GM18519 (cell line): Measurements from ENCODE around the gene MUC2.
"Not testable (repeated sequence)": the region's sequence is repeated elsewhere in the genome, so short reads cannot be mapped to it uniquely, and the experiment has no call there.

Source experiments
- ATAC-seq: cut with Tn5 transposase; IDR thresholded peaks from one replicate; pipeline ENCODE4 v1.9.1; 2021; ENCODE audit warnings: mild to moderate bottlenecking, moderate library complexity; ENCODE audit not compliant: unreplicated experiment, low FRiP score

MUC2 gene

DNA sequence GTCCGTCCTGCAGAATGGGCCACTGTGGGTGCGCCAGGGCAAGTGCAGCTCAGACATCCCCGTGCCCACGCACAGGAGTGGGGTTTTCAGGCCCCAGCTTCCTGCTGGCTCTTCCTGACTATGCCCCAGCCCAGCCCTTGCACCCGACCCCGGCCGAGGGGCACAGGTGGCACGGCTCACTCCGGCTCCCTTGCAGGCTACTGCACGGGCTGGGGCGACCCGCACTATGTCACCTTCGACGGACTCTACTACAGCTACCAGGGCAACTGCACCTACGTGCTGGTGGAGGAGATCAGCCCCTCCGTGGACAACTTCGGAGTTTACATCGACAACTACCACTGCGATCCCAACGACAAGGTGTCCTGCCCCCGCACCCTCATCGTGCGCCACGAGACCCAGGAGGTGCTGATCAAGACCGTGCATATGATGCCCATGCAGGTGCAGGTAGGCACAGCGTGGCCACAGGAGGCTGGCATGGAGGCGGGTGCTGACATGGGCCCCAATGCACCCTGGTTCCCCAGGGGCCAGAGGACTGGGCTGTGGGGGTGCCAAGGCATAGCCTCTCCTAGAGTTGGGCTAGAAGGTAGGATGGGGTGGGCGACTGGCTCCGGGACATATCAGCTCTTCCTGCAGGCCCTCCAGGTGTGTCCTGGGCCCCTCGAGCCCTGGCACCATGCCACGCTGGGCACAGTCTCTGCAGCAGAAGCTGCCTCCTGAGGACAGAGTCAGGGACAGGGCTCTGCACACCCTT, 27.7 kb downstream of the MUC2 start:
- no peak for ATAC-seq

DNA sequence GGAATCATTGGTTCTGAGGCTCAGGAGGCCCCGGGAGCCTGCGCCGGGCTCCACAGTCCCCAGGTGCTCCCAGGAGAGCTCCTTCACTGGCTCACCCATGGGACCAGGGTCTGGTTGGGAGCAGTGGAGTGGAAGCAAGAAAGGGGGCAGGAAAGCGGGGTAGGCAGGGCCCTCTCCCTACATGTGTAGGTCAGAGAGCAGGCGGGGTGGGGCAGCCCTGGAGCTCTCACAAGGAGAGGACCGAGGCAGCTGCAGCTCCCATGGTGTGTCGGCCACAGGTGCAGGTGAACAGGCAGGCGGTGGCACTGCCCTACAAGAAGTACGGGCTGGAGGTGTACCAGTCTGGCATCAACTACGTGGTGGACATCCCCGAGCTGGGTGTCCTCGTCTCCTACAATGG, 28.3 kb downstream of the MUC2 start:
- ATAC-seq, result no peak

DNA sequence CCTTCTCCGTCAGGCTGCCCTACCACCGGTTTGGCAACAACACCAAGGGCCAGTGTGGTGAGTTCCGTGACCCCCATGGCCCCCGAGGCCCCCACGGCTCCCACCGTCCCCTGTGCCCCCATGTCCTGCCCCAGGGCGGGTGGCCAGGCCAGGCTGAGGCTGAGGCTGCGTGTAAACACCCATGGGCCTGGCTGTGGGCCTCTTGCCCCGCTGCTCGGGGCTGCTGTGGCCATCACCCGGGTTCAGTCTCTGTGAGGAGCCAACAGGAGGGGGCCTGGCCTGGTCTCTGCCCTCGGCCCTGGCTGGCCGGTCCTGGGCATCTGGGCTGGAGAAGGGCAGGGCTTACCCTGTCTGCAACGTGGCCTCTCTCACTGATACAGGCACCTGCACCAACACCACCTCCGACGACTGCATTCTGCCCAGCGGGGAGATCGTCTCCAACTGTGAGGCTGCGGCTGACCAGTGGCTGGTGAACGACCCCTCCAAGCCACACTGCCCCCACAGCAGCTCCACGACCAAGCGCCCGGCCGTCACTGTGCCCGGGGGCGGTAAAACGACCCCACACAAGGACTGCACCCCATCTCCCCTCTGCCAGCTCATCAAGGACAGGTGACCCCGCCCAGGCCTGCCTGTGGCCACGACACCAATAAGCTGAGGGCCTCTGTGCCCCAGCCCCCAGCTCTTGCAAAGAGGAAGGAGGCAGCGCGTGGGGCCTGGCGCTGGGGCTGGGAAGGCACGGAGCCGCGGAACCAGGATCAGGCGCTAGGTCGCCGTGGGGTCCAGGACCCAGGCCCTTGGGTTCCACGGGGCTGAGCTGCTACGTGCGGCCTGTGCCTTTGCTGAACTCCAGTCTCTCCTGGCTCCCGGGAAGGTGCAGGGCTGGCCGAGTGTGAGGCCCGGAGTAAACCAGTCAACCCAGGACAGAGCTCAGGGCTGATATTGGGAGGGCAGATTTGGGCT, 29.0 kb downstream of the MUC2 start:
- no peak for ATAC-seq

DNA sequence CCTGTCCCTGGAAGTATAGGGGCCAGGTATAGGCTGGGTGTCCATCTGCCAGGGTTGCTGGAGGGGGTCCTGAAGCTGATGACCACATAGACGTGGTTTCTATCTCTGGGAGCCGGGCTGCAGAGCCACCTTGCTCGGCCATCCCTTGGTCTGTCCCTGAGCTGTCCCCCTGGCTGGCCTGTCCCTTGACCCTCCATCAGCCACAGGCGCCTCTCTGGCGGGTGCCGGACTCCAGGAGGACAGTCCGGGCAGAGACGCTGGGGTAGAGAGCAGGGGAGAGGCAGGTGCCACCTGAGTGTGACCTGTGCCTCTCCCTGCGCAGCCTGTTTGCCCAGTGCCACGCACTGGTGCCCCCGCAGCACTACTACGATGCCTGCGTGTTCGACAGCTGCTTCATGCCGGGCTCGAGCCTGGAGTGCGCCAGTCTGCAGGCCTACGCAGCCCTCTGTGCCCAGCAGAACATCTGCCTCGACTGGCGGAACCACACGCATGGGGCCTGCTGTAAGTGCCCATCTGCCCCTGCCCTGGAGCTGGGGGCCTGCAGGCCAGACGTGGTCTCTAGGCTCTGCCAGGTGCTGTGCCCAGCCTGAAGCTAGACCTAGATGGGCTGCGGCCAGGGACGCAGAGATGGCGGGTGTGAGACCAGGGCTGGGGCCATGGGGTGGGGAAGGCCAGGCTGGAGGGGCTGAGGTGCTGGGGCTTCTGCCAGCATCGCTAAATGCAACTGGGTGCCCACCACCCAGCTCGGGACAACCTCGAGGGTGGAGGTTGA, 29.9 kb downstream of the MUC2 start:
- ATAC-seq, result no peak

DNA sequence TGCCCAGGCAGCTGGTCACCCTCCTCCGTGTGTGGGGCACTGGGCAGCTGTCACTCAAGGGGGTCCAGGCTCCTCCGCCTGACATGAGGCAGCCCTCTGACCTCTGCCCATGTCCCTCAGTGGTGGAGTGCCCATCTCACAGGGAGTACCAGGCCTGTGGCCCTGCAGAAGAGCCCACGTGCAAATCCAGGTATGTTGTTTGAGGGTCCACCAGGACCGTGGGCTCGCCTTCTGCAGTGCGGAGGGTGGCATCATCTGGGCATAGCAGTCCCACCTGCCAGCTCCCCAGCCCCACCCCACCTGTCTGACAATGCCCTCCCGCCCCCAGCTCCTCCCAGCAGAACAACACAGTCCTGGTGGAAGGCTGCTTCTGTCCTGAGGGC, 30.5 kb downstream of the MUC2 start:
- no peak for ATAC-seq

DNA sequence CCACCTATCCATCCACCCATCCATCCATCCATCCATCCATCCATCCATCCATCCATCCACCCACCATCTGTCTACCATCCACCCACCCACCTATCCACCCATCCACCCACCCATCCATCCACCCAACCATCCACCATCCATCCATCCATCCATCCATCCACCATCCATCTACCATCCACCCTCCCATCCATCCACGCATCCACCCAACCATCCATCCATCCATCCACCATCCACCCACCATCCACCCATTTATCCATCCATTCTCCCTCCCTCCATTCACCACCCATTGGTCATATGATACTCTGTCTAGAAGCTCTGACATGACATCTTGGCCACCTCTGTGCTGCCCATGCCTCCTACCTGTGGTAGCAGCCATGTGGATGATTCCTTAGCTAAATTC, 31.7 kb downstream of the MUC2 start:
- no peak for ATAC-seq

DNA sequence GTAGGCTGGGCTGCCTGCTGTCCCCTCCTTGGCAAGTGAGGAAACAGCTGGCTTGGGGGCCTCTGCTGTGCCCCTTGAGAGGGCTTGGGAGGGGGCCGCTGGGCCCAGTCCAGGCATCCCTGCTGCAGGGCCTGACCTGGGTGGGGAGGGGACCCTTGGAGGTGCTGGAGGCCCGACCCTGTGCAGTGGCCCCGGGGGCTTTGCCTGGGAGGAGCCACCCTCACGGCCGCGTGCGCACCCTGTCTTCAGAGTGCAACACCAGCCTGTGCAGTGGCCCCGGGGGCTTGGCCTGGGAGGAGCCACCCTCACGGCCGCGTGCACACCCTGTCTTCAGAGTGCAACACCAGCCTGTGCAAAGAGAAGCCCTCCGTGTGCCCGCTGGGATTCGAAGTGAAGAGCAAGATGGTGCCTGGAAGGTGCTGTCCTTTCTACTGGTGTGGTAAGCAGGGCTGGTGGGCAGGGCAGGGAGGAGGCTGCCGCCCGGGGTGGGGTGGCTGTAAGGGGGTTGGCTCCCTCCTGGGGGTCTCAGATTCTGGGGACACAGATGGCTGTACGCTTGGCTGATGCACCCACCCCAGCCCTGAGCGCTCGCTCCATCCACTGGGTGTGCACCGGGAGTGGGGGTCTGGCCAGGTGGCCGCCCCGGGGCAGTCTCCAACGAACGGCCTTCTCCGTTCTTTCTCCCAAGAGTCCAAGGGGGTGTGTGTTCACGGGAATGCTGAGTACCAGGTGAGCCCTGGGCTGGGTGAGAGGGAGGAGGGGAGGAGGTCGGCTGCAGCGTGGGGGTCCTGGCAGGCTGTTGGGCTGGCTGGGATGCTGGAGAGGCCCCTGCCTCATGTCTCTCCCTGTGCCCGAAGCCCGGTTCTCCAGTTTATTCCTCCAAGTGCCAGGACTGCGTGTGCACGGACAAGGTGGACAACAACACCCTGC, 32.9 kb downstream of the MUC2 start:
- no peak for ATAC-seq

DNA sequence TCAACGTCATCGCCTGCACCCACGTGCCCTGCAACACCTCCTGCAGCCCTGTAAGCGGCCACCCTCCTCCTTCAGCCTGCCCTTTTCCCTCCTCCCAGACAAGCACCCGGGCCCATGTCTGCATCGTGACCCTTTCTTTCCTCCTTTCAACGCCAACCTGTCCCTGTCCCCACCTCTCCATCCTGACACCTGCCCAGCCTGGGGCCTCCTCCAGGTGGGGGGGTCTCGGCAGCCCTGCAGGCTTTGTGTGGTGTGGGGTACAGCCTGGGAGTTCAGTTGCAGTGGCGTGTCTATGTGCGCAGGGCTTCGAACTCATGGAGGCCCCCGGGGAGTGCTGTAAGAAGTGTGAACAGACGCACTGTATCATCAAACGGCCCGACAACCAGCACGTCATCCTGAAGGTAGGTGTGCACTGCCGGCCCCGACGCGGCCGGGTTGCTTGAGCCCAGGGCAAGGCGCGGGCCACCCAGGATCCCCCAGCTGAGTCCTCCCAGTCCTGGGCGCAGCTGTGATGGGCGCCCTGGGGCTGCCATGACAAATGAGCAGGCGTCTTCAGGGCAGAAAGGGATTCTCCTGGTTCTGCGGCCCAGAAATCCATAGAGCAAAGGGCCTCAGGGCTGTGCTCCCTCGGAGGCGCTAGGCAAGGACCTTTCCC, 33.7 kb downstream of the MUC2 start:
- no peak for ATAC-seq

DNA sequence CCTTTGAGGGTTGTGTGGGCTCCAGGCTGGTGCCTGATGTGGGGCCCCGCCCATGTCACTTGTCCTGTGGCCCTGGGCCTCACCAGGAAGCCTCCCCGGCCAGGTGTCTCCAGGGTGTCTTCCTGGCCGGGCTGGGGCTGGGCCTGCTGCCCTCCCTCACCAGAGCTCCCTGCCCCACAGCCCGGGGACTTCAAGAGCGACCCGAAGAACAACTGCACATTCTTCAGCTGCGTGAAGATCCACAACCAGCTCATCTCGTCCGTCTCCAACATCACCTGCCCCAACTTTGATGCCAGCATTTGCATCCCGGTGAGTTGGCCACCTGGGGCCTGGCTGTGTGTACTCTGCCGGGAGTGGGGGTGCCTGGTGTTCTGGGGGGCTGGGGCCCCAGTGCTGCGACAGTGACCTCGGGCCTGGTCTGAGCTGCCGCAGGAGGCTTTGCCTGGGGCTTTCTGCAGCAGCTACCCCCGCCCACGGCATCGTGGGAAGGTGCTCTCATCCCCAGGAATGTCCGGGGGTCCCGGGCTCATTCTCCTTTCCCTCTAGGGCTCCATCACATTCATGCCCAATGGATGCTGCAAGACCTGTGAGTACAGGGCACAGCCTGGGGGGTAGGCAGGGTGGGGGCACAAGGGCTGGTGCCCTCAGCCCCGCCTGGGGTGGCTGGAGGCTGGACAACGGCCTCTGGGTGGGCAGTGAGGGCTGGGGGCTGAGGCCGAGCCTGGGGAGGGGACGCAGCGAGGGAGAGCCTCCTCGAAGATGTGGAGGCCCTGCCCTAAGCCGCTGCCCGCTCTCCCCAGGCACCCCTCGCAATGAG, 34.6 kb downstream of the MUC2 start:
- no peak for ATAC-seq

DNA sequence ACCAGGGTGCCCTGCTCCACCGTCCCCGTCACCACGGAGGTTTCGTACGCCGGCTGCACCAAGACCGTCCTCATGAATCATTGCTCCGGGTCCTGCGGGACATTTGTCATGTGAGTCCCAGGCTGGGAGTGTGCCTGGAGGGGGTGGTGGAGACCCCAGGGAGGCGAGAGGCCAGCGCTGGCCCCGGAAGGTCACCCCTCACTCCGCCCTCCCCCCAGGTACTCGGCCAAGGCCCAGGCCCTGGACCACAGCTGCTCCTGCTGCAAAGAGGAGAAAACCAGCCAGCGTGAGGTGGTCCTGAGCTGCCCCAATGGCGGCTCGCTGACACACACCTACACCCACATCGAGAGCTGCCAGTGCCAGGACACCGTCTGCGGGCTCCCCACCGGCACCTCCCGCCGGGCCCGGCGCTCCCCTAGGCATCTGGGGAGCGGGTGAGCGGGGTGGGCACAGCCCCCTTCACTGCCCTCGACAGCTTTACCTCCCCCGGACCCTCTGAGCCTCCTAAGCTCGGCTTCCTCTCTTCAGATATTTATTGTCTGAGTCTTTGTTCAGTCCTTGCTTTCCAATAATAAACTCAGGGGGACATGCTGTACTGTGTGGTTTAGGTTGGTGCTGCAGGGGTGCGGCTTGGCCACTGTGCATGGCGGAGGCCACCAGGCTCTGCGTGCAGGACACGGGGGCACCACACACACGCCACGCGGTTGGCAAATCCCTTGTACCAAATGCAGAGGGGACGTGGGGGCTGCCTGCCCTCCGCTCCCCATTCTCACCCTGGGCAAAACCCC, 35.4 kb downstream of the MUC2 start:
- ATAC-seq, result no peak

DNA sequence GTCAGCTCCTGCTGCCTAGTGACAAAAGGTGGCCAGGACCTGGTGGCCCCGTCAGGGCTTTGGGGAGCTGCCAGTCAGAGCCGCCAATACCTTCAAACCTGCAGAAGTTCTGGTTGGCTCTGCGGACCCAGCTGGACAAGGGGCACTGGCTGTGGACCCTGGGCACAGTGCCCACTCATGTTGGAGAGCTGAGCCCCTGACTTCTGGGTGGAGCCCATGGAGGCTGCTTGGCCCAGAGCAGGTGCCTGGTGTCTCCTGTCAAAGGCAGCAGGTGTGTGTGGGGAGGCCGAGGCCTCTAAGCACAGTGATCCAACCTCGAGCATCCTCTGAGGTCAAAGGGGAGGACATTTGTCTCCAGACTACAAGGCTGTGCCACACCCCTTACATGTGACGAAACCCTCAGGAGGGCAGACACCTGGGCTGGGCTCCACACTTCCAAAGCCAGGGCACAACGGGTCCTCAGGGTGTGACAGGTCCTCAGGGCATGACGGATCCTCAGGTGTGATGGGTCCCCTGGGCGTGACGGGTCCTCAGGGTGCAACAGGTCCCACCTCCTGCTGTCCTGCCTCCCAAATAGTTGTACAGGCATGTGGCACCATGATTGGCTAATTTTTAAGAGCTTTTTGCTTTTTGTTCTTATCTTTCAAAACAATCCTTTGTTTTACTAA, 37.0 kb downstream of the MUC2 start:
- no peak for ATAC-seq

DNA sequence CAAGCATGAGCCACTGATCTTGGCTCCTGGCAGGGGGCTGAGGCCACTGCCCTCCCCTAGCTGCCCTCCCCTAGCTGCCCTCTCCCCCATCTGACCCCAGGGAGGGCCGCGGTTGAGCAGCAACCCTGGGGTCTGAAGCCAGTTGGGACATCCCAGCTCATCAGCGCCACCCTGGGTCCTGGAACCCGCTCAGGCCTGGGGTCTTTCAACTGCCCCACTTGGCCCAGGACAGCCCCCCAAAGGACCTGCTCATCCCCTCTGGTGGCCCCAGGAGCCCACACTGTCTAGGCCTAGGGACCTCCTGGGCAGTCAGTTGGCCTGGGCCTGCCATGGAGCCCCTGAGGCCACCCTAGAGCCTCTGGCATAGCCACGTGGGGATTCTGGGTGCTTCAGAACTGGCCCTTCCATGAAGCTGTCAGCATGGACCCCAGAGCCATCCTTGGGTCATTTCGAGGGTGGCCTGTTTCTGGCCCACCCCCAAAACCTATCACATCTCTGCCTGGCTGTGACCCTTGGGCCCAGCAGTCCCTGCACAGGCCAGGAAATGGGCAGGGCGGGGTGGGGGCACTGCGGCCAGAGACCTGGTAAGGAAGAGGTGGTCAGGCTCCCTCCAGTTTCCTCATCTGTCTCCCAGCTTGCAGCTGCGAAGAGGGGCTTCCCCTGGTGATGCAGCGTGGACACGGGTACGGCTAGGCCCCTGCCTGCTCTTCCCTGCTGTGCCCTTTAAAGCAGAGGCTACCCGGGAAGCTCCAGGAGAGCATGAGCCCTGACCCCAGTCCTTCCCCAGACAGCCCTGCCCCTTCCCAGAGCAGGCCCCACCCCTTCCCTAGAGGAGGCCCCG, 37.9 kb downstream of the MUC2 start:
- ATAC-seq, result no peak

DNA sequence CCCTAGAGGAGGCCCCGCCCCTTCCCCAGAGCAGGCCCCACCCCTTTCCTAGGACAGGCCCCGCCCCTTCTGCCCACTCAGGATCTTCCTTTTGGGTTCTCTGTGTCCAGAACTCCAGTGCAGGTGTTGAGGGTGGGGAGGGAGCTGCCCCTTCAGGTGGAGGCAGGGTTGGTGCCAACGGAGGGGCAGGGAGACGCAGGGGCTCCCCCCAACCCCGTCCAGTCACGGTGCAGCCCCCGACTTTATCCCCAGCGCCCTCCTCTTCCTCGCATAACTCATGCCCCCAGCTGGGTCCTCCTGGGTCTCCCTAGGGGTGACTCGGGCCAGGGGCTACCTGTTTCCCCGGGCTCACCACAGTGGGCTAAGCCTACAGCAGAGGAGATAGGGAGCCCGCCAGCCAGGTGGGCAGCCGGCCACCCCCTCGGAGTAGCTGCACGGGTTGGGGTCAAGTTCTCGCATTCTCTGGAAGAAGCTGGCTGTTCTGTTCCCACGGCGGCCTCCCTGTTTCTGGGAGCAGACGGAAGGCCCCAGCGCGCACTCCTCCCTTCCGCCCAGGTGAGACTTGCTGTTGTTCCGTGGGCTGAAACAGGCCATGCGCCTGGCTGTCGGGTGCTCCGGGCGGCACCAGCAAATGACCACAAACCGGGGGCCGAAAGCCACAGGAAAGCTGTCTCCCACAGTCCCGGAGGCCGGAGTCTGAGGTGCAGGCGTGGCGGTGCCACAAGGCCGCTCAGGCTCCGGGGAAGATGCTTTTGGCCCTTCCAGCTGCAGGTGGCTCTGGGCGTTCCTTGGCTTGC, 38.9 kb downstream of the MUC2 start:
- no peak for ATAC-seq

DNA sequence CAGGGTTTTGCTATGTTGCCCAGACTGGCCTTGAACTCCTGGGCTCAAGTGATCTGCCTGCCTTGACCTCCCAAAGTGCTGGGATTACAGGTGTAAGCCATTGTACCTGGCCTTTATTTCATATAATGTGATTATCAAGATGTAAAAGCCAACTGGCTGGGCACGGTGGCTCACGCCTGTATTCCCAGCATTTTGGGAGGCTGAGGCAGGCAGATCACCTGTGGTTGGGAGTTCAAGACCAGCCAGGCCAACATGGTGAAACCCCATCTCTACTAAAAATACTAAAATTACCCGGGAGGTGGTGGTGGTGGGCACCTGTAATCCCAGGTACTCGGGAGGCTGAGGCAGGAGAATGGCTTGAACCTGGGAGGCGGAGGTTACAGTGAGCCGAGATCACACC, 40.6 kb downstream of the MUC2 start:
- ATAC-seq, result not testable (repeated sequence)

DNA sequence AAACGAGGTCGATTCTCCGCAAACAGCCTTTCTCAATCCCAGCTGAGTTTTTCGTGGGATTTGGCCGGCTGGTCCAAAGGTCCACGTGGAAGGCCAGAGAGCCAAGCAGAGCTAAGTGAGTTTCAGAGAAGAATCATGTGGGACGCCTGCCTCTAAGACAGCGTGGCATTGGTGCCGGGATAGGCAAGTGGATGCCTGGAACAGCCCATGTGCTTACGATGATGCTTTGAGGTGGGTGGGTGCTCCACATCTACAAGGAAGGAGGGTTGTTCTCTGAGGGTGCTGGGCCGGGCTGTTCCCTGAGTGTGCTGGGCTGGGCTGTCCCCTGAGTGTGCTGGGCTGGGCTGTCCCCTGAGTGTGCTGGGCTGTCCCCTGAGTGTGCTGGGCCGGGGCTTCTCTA, 41.4 kb downstream of the MUC2 start:
- ATAC-seq, result no peak
